Neural cell (in vitro differentiated cells): ENCODE data around the gene CLBA1. TPM values are rescaled to one million over a fixed set of nuclear protein-coding genes. Genes with fewer than 3 reads are reported as not detected.

Source experiments
- H2AFZ ChIP-seq: fragments of 200-600, 300-800 bp; sonication (generic), shearing (Covaris generic); 2 replicates; pipeline ENCODE4 v1.6.0; 2014; ENCODE audit warnings: low read depth, mild to moderate bottlenecking, antibody characterized with exemption, low read length, moderate library complexity
- H3F3A ChIP-seq: fragments of 200-600 bp; shearing (Covaris generic); 2 replicates; pipeline ENCODE4 v1.6.1; 2016; ENCODE audit warnings: mild to moderate bottlenecking, moderate library complexity, mixed read lengths, antibody characterized with exemption, low read length; ENCODE audit not compliant: insufficient read depth, poor library complexity, severe bottlenecking
- H3K27ac ChIP-seq: fragments of 200-600, 300-800 bp; sonication (generic), shearing (Covaris generic); 2 replicates; pipeline ENCODE4 v1.5.1; 2014; ENCODE audit warnings: mild to moderate bottlenecking, low read length, moderate library complexity
- H3K27me3 ChIP-seq: fragments of 300-800, 200-600 bp; sonication (generic), shearing (Covaris generic); 2 replicates; pipeline ENCODE4 v1.6.0; 2014; ENCODE audit warnings: mild to moderate bottlenecking, low read depth, low read length, moderate library complexity; ENCODE audit not compliant: insufficient read depth
- H3K36me3 ChIP-seq: fragments of 300-800, 200-600 bp; sonication (generic), shearing (Covaris generic); 2 replicates; pipeline ENCODE4 v1.5.1; 2014; ENCODE audit warnings: mild to moderate bottlenecking, antibody characterized with exemption, low read length, moderate library complexity; ENCODE audit not compliant: insufficient read depth
- H3K4me2 ChIP-seq: fragments of 300-800, 200-600 bp; sonication (generic), shearing (Covaris generic); 2 replicates; pipeline ENCODE4 v1.6.0; 2014; ENCODE audit warnings: mild to moderate bottlenecking, low read length
- H3K4me3 ChIP-seq: fragments of 300-800, 200-600 bp; sonication (generic), shearing (Covaris generic); 2 replicates; pipeline ENCODE4 v1.5.1; 2014; ENCODE audit warnings: mild to moderate bottlenecking, low read length, moderate library complexity
- H3K79me2 ChIP-seq: fragments of 200-600 bp; shearing (Covaris generic); replicated peaks from 2 replicates; pipeline ENCODE4 v1.6.0; 2014; ENCODE audit warnings: mild to moderate bottlenecking, low read length, moderate library complexity; ENCODE audit not compliant: insufficient read depth
- H3K9ac ChIP-seq: fragments of 300-800, 200-600 bp; sonication (generic), shearing (Covaris generic); 2 replicates; pipeline ENCODE4 v1.6.1; 2016; ENCODE audit warnings: mild to moderate bottlenecking, low read length, mixed read lengths
- H3K9me2 ChIP-seq: fragments of 200-600 bp; shearing (Covaris generic); 2 replicates; pipeline ENCODE4 v1.6.1; 2016; ENCODE audit warnings: mild to moderate bottlenecking, low read length, mixed read lengths; ENCODE audit not compliant: insufficient read depth
- H3K9me3 ChIP-seq: fragments of 200-600, 300-800 bp; sonication (generic), shearing (Covaris generic); 2 replicates; pipeline ENCODE4 v1.6.1; 2016; ENCODE audit warnings: mild to moderate bottlenecking, mixed run types, low read length, moderate library complexity, mixed read lengths
- H4K20me1 ChIP-seq: fragments of 200-600 bp; shearing (Covaris generic); 2 replicates; pipeline ENCODE4 v1.6.1; 2016; ENCODE audit warnings: mild to moderate bottlenecking, mixed run types; ENCODE audit not compliant: insufficient read depth
- CTCF ChIP-seq: fragments of 450-650 bp; IDR thresholded peaks from 2 replicates; pipeline ENCODE4 v1.5.1; 2014; ENCODE audit warnings: antibody characterized with exemption, mild to moderate bottlenecking, moderate library complexity; ENCODE audit not compliant: poor library complexity, severe bottlenecking
- EP300 ChIP-seq: fragments of 450-650 bp; conservative IDR thresholded peaks from 2 replicates; pipeline ENCODE4 v1.6.1; 2014; ENCODE audit warnings: antibody characterized with exemption, mild to moderate bottlenecking, moderate library complexity; ENCODE audit not compliant: poor library complexity, severe bottlenecking
- EZH2 ChIP-seq: fragments of 200-600, 300-800 bp; shearing (Covaris generic), sonication (generic); IDR thresholded peaks from 2 replicates; pipeline ENCODE4 v1.6.1; 2014; ENCODE audit warnings: antibody characterized with exemption, low read length, borderline replicate concordance, mild to moderate bottlenecking; ENCODE audit not compliant: insufficient read depth, poor library complexity, severe bottlenecking
- MXI1 ChIP-seq: fragments of 450-650 bp; conservative IDR thresholded peaks from 2 replicates; pipeline ENCODE4 v1.6.1; 2014; ENCODE audit warnings: antibody characterized with exemption, mild to moderate bottlenecking; ENCODE audit not compliant: poor library complexity, severe bottlenecking
- POLR2AphosphoS5 ChIP-seq: IDR thresholded peaks from 2 replicates; pipeline ENCODE4 v1.6.1; 2012
- RAD21 ChIP-seq: fragments of 450-650 bp; conservative IDR thresholded peaks from 2 replicates; pipeline ENCODE4 v1.6.1; 2014; ENCODE audit warnings: antibody characterized with exemption, mild to moderate bottlenecking, moderate library complexity
- REST ChIP-seq: IDR thresholded peaks from 2 replicates; pipeline ENCODE4 v1.6.1; 2012; ENCODE audit warnings: borderline replicate concordance
- SMC3 ChIP-seq: fragments of 450-650 bp; conservative IDR thresholded peaks from 2 replicates; pipeline ENCODE4 v1.6.1; 2014; ENCODE audit warnings: antibody characterized with exemption, mild to moderate bottlenecking, moderate library complexity; ENCODE audit not compliant: poor library complexity
- TAF1 ChIP-seq: IDR thresholded peaks from 2 replicates; pipeline ENCODE4 v1.6.1; 2012; ENCODE audit warnings: low read depth
- polyA plus RNA-seq: library from polyadenylated mRNA; depleted of rRNA; stranded (reverse); fragments of >200 nt; gene quantifications from 2 replicates; pipeline ENCODE4 v1.2.3, GENCODE V29; 2014

CLBA1 gene
- polyA plus RNA-seq, 1 donor from 2014 or later: 27.8 TPM

- Histone ChIP-seq H3K9me3 (no peaks in the 10 kb centered on the region), H3K4me2 (no peak overlapping the region), H3K4me3 (no peak overlapping the region), H3K9ac (no peak overlapping the region), H4K20me1 (no peaks in the 10 kb centered on the region), H2AFZ (no peak overlapping the region), H3K27me3 (no peaks in the 10 kb centered on the region), H3K9me2 (no peaks in the 10 kb centered on the region), H3K36me3 (no peaks in the 10 kb centered on the region), H3K27ac (no peak overlapping the region), H3F3A (no peaks in the 10 kb centered on the region), H3K79me2 (no peaks in the 10 kb centered on the region)
- no peak for TF ChIP-seq POLR2AphosphoS5
- TF ChIP-seq TAF1: no peak
- TF ChIP-seq CTCF: no peak
- TF ChIP-seq RAD21: no peak
- TF ChIP-seq EZH2: no peak
- TF ChIP-seq REST: no peak
- TF ChIP-seq EP300: no peak
- no peak for TF ChIP-seq MXI1
- TF ChIP-seq SMC3: no peak
These were observed 15.1 kb upstream of the CLBA1 start for GRCh38 chr14:104970231-104971068.

GRCh38 chr14:104971447-104972240, 13.9 kb upstream of the CLBA1 start:
- H3K4me2 ChIP-seq: no peak overlapping the region
- H3K79me2 ChIP-seq: no peaks in the 10 kb centered on the region
- H3K9me3 ChIP-seq: no peaks in the 10 kb centered on the region
- no peaks in the 10 kb centered on the region for H3K9me2 ChIP-seq
- no peaks in the 10 kb centered on the region for H3F3A ChIP-seq
- H3K4me3 ChIP-seq: no peak overlapping the region
- TF ChIP-seq SMC3 (no peak), REST (no peak), TAF1 (no peak), MXI1 (no peak), CTCF (no peak), EP300 (no peak), EZH2 (no peak)
- no peaks in the 10 kb centered on the region for H4K20me1 ChIP-seq
- no peak overlapping the region for H3K9ac ChIP-seq
- no peak overlapping the region for H2AFZ ChIP-seq
- peaks cover 5% of the 10 kb centered on the region for H3K27me3 ChIP-seq
- no peak overlapping the region for H3K27ac ChIP-seq
- H3K36me3 ChIP-seq: no peaks in the 10 kb centered on the region
